ENCODE results near the gene SNCB.

- no peak for TF ChIP-seq EZH2 (conservative IDR thresholded peaks at IDR 0.05; ENCODE audit: low read depth, low read length)
- no peak for TF ChIP-seq GLI4 (CRISPR knock-in tag; IDR thresholded peaks at IDR 0.05; ENCODE audit: borderline replicate concordance)
- TF ChIP-seq ZNF335 (CRISPR knock-in tag; IDR thresholded peaks at IDR 0.05) = no peak
Measured at GRCh38 chr5:176592573-176592972, 37.8 kb downstream of the SNCB start.
